Posterior vena cava (tissue), 2 donors: Measurements from ENCODE around the gene HSP90B1. TPM values are rescaled to one million over a fixed set of nuclear protein-coding genes. Genes with fewer than 3 reads are reported as not detected.

Source experiments
- DNase-seq: peaks from one replicate; pipeline ENCODE4 v3.0.0-alpha.2; 2020; ENCODE audit warnings: low spot score
- intact Hi-C, 2 donors: fragments of 100-400 bp; cut with DNase I; formaldehyde crosslinking; loops; one replicate each; pipeline versions ENCODE4 v1.14.1 to v1.14.2; 2022 to 2023
- long read RNA-seq, 2 donors: library from polyadenylated mRNA; unstranded; transcript quantifications; one replicate each; pipeline ENCODE4 v2.0.0, GENCODE V29; 2020 to 2021
- total RNA-seq, 2 donors: library from RNA; stranded (reverse); fragmentation: NEBNext Ultra II Directional; extraction: Animal tissue kit (Norgen Biotek cat#: 25700); gene quantifications; one replicate each; pipeline ENCODE4 v1.2.1, GENCODE V29; 2021
- donor health status: DM: yes; HTN: yes; CAD: no.
- donor health status: DM: yes; HTN: yes; CAD: no.

Gene HSP90B1
- 100 to 1,000 TPM; 673 to 848 TPM for total RNA-seq
- long read RNA-seq, donor 1, transcript HSP90B1-201 (18 exons, 2,858 nt), result major isoform, 157 of 265 reads
- long read RNA-seq, donor 1, partial matches to known transcripts, result 92 of 265 reads
- long read RNA-seq, donor 1, other reads (novel, unspliced or antisense), result 16 of 265 reads
- long read RNA-seq, donor 2, transcript HSP90B1-201 (18 exons, 2,858 nt), result major isoform, 113 of 642 reads
- long read RNA-seq, donor 2, partial matches to known transcripts, result 500 of 642 reads
- long read RNA-seq, donor 2, other reads (novel, unspliced or antisense), result 29 of 642 reads

GRCh38 chr12:103930034-103930786 lies at the start of gene HSP90B1:
Gene HSP90B1 (plus strand): TSS chr12:103930410. CDS start chr12:103930516, 106 bp downstream.
- DNase-seq, result peak; percentile 100
- intact Hi-C loops, result no loop called here

- intact Hi-C loops, result loop anchor here in 1 of 2 donors (10.0 kb wide), 1 partner anchor 224 kb away; no protein-coding TSS in a partner anchor
- no peak for DNase-seq
Measured at GRCh38 chr12:103881261-103881660, 48.9 kb upstream of the HSP90B1 start.

- intact Hi-C loops, result loop anchor here in 1 of 2 donors (10.0 kb wide), 1 partner anchor 222 kb away; no protein-coding TSS in a partner anchor
- DNase-seq, result no peak
Measured at GRCh38 chr12:103882861-103883596, 47.2 kb upstream of the HSP90B1 start.

GRCh38 chr12:103883908-103884307 lies 46.3 kb upstream of the HSP90B1 start:
- intact Hi-C loops, result loop anchor here in 1 of 2 donors (10.0 kb wide), 1 partner anchor 221 kb away; no protein-coding TSS in a partner anchor
- no peak for DNase-seq

DNA sequence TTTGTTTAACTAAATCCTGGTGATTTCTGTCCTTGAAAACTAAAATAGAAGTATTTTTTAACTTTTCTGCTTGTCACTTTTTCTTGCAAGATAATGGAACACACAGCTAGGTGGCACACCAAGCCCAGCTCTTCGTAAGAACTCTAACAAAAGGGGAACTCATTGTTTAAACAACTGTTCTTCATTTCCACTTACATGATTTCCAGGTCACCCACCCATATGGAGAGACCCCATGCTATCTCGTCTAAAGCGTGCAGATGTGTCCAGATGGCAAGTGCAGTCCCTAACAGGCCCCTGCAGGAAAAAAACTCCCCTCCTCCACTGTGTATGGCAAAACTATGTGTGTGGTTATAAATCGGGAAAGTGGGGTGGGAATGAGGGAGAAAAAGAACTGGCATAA lies 45.9 kb upstream of the HSP90B1 start:
- intact Hi-C loops, result loop anchor here in 1 of 2 donors (10.0 kb wide), 1 partner anchor 220 kb away; no protein-coding TSS in a partner anchor
- no peak for DNase-seq

- intact Hi-C loops, result loop anchor here in 1 of 2 donors (10.0 kb wide), 1 partner anchor 219 kb away; no protein-coding TSS in a partner anchor
- no peak for DNase-seq
Measured at GRCh38 chr12:103886195-103886797, 43.9 kb upstream of the HSP90B1 start.

- intact Hi-C loops, result loop anchor here in 1 of 2 donors (10.0 kb wide), 1 partner anchor 217 kb away; no protein-coding TSS in a partner anchor
- DNase-seq, result no peak
Measured at GRCh38 chr12:103887738-103888137, 42.5 kb upstream of the HSP90B1 start.

DNA sequence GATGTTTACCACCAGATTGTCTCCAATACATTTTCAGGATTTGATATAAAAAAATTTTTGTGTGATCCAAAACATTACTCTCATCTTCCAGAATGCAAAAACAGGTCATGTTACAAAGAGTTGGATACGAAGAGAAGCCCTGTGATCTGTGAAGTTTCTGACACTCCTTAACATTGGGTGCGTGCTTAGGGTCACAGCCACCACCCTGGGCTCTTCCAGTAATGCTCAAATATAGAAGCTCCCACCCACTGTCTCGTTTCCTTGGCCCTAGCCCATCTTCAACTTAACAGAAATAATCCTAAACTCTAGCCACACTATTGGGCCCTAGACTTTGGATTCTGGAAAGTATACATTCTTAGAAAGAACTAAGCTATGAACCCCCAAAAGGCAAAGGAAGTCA lies 32.9 kb upstream of the HSP90B1 start:
- no peak for DNase-seq
- intact Hi-C loops, result no loop called here

DNA sequence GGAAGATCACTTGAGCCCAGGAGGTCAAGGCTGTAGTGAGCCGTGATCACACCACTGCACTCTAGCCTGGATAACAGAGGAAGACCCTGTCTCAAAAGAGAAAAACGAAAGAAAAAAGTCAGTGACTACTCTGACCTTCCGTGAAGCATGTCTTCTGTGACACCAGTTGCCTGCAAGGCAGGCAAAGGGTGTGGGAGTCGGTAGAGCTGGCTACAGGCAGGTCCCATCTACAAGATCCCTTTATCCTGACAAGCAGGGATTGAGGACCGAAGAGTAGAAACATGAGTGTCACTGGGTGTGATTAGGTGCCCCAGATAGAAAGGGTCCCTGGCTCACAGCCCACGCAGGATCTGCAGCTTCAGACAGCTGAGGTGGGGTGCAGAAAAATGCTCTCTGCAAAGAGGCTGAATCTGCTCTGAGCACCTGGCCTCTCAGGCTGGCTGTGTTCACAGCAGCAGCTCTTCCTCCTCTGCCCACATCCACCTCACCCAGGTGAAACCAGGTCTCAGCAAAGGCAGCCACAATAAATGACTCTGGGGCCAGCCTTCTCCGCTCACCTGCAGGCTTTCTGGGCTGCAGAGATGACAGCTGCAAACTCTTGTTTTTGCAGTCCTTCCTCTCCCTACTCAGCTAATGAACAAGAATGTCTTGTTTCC lies 28.6 kb upstream of the HSP90B1 start:
- intact Hi-C loops, result no loop called here
- no peak for DNase-seq

- DNase-seq, result no peak
- intact Hi-C loops, result no loop called here
Measured at GRCh38 chr12:103903993-103904392, 26.2 kb upstream of the HSP90B1 start.

- DNase-seq, result no peak
- intact Hi-C loops, result no loop called here
Measured at GRCh38 chr12:103905730-103906349, 24.4 kb upstream of the HSP90B1 start.

- DNase-seq, result no peak
- intact Hi-C loops, result no loop called here
Measured at GRCh38 chr12:103908246-103908541, 22.0 kb upstream of the HSP90B1 start.

DNA sequence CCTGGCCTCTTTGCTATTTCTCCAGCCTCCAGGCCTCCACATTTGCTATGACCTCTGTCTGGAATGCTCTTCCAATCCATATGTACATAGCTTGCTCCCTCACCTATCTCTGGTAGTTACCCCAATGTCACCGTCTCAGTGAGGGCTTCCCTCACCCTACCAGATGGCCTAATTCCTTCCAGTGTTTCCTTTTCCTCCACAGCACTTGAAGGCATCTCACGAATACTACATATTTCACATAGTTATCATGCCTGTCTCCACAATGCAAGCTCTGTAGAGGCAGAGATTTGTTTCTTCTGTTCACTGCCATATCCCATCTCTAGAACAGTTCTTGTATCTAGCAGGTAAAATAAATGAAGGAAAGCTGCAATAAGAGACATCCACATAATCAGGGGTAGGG lies 21.3 kb upstream of the HSP90B1 start:
- DNase-seq, result no peak
- intact Hi-C loops, result no loop called here

DNA sequence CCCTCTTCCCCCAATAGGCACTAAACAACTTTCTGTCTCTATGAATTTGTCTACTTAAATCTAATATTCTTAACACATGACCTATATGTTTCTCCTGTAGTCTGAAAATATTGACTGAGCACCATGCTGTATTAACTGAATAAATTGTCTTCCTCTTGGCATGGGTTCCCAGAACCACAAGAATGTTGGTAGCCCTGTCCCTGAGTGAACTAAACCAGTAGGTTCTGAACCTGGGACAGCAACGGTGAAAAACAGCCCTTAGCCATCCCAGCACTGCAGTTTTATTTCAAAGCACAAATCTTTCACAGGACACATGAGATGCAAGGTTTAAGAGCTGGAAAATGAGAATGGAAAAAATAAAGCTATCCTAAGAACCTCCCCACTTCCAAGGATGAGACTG lies 20.4 kb upstream of the HSP90B1 start:
- no peak for DNase-seq
- intact Hi-C loops, result no loop called here

DNA sequence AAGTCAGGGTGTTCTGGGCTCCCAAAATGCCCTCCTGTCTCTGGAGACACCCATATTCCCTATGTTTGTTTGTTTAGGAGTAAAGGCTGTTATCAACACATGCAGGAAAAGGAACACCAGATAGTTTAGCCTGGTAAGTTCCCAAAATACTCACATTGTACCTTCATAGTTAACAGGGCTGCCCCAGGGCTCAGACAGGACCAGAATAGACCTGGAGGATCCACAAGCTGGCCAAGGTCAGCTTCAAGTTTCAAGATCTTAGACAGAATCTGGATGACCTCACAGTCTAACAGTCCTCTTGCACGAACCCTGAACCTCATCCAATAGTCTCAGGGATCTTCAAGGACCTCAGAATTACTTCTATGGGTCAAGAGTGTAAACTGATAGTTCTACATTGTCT lies 18.1 kb upstream of the HSP90B1 start:
- no peak for DNase-seq
- intact Hi-C loops, result no loop called here

DNA sequence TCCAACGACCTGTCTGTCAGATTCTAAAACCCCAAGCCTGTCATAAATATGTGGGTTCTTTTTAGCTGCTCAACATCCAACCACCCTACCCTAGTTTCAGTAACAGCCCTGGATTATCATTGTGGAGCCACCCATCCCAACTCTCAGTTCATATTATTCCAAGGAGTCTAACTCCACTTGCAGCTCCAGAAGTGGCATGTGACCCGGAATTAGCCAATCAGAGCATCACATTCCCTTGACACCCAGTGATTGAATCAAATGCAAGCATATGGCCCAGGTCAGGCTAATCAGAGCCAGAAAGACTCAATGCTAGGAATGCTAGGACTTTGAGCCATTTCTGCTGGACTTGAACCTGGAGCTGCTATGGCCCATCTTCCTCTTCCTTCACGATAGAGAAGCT lies 17.1 kb upstream of the HSP90B1 start:
- intact Hi-C loops, result no loop called here
- no peak for DNase-seq

GRCh38 chr12:103915306-103915705 lies 14.9 kb upstream of the HSP90B1 start:
- intact Hi-C loops, result no loop called here
- no peak for DNase-seq

DNA sequence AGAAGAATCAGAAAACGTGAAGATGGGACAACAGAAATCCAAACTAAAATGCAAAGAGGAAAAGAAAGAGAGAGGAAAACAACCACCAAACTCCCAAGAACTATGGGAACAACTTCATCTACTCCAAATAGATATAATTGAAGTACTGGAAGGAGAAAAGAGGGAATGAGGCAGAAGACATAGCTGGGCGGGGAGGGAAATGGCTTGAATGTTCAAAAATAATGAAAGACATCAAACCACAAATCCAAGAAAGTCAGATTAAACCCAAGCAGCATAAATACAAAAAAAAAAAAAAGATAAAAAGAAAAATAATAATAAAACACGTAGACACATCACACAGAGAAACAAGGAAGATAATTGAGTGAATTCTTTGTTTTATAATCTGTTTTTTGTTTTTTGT lies 12.3 kb upstream of the HSP90B1 start:
- no peak for DNase-seq
- intact Hi-C loops, result no loop called here
